ENCODE results near the gene NCOA7. TPM values are rescaled to one million over a fixed set of nuclear protein-coding genes. Genes with fewer than 3 reads are reported as not detected.

NCOA7 gene
- total and polyA plus RNA-seq, 9 of the 15 experiments (the other 6 are each of a cell fraction or from before 2014, with no cell fraction given), result 5.8 to 14.6 (median 9.3) TPM

- TF ChIP-seq, protein P1, sequence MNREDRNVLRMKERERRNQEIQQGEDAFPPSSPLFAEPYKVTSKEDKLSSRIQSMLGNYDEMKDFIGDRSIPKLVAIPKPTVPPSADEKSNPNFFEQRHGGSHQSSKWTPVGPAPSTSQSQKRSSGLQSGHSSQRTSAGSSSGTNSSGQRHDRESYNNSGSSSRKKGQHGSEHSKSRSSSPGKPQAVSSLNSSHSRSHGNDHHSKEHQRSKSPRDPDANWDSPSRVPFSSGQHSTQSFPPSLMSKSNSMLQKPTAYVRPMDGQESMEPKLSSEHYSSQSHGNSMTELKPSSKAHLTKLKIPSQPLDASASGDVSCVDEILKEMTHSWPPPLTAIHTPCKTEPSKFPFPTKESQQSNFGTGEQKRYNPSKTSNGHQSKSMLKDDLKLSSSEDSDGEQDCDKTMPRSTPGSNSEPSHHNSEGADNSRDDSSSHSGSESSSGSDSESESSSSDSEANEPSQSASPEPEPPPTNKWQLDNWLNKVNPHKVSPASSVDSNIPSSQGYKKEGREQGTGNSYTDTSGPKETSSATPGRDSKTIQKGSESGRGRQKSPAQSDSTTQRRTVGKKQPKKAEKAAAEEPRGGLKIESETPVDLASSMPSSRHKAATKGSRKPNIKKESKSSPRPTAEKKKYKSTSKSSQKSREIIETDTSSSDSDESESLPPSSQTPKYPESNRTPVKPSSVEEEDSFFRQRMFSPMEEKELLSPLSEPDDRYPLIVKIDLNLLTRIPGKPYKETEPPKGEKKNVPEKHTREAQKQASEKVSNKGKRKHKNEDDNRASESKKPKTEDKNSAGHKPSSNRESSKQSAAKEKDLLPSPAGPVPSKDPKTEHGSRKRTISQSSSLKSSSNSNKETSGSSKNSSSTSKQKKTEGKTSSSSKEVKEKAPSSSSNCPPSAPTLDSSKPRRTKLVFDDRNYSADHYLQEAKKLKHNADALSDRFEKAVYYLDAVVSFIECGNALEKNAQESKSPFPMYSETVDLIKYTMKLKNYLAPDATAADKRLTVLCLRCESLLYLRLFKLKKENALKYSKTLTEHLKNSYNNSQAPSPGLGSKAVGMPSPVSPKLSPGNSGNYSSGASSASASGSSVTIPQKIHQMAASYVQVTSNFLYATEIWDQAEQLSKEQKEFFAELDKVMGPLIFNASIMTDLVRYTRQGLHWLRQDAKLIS (CRISPR knock-in tag; IDR thresholded peaks at IDR 0.05), result no peak
- TF ChIP-seq CBX1 (IDR thresholded peaks at IDR 0.05; ENCODE audit: low read depth) (no peak), ATF6 (CRISPR knock-in tag; IDR thresholded peaks at IDR 0.05) (0 out of 2 replicates have a peak, but pooled peaks have one; percentile 29), NFIX (CRISPR knock-in tag; IDR thresholded peaks at IDR 0.05; ENCODE audit: low read depth) (no peak), DIDO1 (tag; IDR thresholded peaks at IDR 0.05; ENCODE audit: low read depth) (no peak), SOX6 (IDR thresholded peaks at IDR 0.05) (0 out of 2 replicates have a peak, but pooled peaks have one; percentile 38), NR1H2 (CRISPR knock-in tag; IDR thresholded peaks at IDR 0.05) (no peak), ZNF3 (CRISPR knock-in tag; IDR thresholded peaks at IDR 0.05) (no peak), ZNF140 (CRISPR knock-in tag; IDR thresholded peaks at IDR 0.05) (no peak), KLF13 (tag; IDR thresholded peaks at IDR 0.05; ENCODE audit: borderline replicate concordance, low read depth) (peak; percentile 91), E2F1 (CRISPR knock-in tag; IDR thresholded peaks at IDR 0.05) (peak; percentile 59), YY1 (IDR thresholded peaks at IDR 0.05; ENCODE audit: borderline replicate concordance in 1 of 3, control insufficient read depth in 1 of 3, extremely low read depth in 1 of 3, insufficient read depth in 3 of 3, insufficient read length in 1 of 3, insufficient replicate concordance in 2 of 3, low read depth in 1 of 3, low read length in 2 of 3) (peak in 1 of 3 experiments; percentile 52), MEIS2 (IDR thresholded peaks at IDR 0.05; ENCODE audit: partially characterized antibody) (peak; percentile 15), RAD21 (CRISPR knock-in tag; conservative IDR thresholded peaks at IDR 0.05 in 1 of 2, IDR thresholded peaks at IDR 0.05 in 1 of 2) (no peak)
- TF ChIP-seq, protein P2, sequence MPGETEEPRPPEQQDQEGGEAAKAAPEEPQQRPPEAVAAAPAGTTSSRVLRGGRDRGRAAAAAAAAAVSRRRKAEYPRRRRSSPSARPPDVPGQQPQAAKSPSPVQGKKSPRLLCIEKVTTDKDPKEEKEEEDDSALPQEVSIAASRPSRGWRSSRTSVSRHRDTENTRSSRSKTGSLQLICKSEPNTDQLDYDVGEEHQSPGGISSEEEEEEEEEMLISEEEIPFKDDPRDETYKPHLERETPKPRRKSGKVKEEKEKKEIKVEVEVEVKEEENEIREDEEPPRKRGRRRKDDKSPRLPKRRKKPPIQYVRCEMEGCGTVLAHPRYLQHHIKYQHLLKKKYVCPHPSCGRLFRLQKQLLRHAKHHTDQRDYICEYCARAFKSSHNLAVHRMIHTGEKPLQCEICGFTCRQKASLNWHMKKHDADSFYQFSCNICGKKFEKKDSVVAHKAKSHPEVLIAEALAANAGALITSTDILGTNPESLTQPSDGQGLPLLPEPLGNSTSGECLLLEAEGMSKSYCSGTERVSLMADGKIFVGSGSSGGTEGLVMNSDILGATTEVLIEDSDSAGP (CRISPR knock-in tag; IDR thresholded peaks at IDR 0.05), result no peak
- TF ChIP-seq, protein P3, sequence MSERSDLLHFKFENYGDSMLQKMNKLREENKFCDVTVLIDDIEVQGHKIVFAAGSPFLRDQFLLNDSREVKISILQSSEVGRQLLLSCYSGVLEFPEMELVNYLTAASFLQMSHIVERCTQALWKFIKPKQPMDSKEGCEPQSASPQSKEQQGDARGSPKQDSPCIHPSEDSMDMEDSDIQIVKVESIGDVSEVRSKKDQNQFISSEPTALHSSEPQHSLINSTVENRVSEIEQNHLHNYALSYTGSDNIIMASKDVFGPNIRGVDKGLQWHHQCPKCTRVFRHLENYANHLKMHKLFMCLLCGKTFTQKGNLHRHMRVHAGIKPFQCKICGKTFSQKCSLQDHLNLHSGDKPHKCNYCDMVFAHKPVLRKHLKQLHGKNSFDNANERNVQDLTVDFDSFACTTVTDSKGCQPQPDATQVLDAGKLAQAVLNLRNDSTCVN (CRISPR knock-in tag; IDR thresholded peaks at IDR 0.05), result no peak
Observed at GRCh38 chr6:125749173-125749864, 41.4 kb upstream of the NCOA7 start, which contains the start of gene HEY2 (continued).
